Measurements from ENCODE around the gene CD47. TPM values are rescaled to one million over a fixed set of nuclear protein-coding genes. Genes with fewer than 3 reads are reported as not detected.

Gene CD47
- total RNA-seq, 1 experiment from 2014 or later: 15.5 TPM

DNA sequence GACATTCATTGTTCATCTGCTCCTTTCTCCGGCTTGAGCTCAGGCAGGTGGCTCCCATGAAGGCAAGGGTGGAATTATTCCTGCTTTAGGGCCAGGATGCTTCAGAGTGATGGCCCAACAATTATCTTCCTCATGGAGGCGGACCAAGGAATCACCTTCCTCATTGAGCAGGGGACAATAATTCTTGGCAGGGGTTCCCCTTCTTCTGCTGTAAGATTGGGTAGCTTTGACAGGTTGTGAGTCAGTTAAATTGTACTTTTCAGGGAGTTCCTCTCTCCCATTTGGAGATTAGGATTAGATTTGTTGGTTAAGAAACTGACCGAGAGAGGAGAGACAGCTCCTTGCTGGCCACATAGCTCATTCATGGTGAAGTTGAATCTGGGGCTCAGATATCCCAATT, 31.4 kb upstream of the CD47 start:
- CTCF ChIA-PET: no interaction called here
- Mint-ChIP-seq H3K36me3 (ENCODE audit: insufficient read depth, unreplicated experiment) (no peaks in the 10 kb centered on the region), H3K4me1 (ENCODE audit: low read depth, unreplicated experiment) (no peaks in the 10 kb centered on the region), H3K27me3 (ENCODE audit: insufficient read depth, unreplicated experiment) (no peaks in the 10 kb centered on the region), H3K27ac (ENCODE audit: unreplicated experiment) (no peak overlapping the region), H3K9me3 (ENCODE audit: unreplicated experiment) (no peaks in the 10 kb centered on the region), H3K4me3 (ENCODE audit: unreplicated experiment) (no peak overlapping the region)
- no peaks in the 10 kb centered on the region for H3K36me3 ChIP-seq (ENCODE audit: control insufficient read depth, insufficient read depth, low read length)
- no peak overlapping the region for H3K4me3 ChIP-seq (ENCODE audit: low read depth, low read length)
- POLR2A ChIA-PET: no interaction called here
- intact Hi-C loops (cut with micrococcal nuclease; ENCODE audit: unreplicated experiment): no loop called here
- H3K4me1 ChIP-seq: no peaks in the 10 kb centered on the region
- H3K27me3 ChIP-seq (replicated peaks; ENCODE audit: control insufficient read depth, insufficient read depth, low read length): peaks cover under 1% of the 10 kb centered on the region; the same call in 1 of the 2 replicates
- H3K9me3 ChIP-seq: no peaks in the 10 kb centered on the region
- DNase-seq: no peak
- BruUV-seq (replicated peaks): no TSS peak
- TF ChIP-seq, protein P1, sequence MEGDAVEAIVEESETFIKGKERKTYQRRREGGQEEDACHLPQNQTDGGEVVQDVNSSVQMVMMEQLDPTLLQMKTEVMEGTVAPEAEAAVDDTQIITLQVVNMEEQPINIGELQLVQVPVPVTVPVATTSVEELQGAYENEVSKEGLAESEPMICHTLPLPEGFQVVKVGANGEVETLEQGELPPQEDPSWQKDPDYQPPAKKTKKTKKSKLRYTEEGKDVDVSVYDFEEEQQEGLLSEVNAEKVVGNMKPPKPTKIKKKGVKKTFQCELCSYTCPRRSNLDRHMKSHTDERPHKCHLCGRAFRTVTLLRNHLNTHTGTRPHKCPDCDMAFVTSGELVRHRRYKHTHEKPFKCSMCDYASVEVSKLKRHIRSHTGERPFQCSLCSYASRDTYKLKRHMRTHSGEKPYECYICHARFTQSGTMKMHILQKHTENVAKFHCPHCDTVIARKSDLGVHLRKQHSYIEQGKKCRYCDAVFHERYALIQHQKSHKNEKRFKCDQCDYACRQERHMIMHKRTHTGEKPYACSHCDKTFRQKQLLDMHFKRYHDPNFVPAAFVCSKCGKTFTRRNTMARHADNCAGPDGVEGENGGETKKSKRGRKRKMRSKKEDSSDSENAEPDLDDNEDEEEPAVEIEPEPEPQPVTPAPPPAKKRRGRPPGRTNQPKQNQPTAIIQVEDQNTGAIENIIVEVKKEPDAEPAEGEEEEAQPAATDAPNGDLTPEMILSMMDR (IDR thresholded peaks at IDR 0.05; ENCODE audit: insufficient read depth in 1 of 2, low read depth in 1 of 2, low read length in 1 of 2, severe bottlenecking in 1 of 2, unreplicated experiment in 1 of 2): no peak

DNA sequence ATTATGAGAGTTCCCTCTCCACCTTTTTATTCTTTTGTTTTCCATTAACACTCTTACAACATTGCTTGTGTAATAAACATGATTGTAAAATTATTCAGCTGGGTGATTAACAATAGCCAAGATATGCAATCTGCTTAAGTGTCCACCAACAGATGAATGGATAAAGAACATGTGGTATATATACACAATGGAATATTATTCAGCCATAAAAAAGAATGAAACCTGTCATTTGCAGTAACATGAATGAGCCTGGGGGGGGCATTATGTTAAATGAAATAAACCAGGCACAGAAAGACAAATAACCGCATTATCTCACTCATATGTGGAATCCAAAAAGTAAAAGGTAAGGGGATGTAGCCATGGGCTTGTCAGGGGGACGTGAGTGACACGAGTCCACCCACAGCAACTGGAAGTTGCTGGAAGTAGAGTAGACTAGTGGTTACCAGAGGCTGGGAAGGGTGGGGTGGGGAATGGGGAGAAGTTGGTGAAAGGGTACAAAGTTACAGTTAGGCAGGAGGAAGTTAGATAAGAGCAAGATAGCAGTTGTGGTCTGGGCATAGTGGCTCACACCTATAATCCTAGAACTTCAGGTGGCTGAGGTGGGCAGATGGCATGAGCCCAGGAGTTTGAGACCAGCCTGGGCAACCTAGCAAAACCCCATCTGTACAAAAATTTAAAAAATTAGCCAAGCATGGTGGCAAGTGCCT, 28.7 kb upstream of the CD47 start:
- no peaks in the 10 kb centered on the region for H3K9me3 Mint-ChIP-seq (ENCODE audit: unreplicated experiment)
- no peaks in the 10 kb centered on the region for H3K4me1 Mint-ChIP-seq (ENCODE audit: low read depth, unreplicated experiment)
- Histone ChIP-seq H3K4me1 (no peaks in the 10 kb centered on the region), H3K9me3 (no peaks in the 10 kb centered on the region), H3K27me3 (replicated peaks; ENCODE audit: control insufficient read depth, insufficient read depth, low read length) (peaks cover 2% of the 10 kb centered on the region; the same call in 1 of the 2 replicates), H3K4me3 (ENCODE audit: low read depth, low read length) (no peak overlapping the region), H3K36me3 (ENCODE audit: control insufficient read depth, insufficient read depth, low read length) (no peaks in the 10 kb centered on the region)
- intact Hi-C loops (cut with micrococcal nuclease; ENCODE audit: unreplicated experiment): no loop called here
- BruUV-seq (replicated peaks): no TSS peak
- POLR2A ChIA-PET: no interaction called here
- H3K27ac Mint-ChIP-seq (ENCODE audit: unreplicated experiment): no peak overlapping the region
- DNase-seq: no peak
- no peak overlapping the region for H3K4me3 Mint-ChIP-seq (ENCODE audit: unreplicated experiment)
- CTCF ChIA-PET: no interaction called here
- no peaks in the 10 kb centered on the region for H3K36me3 Mint-ChIP-seq (ENCODE audit: insufficient read depth, unreplicated experiment)
- peaks cover 4% of the 10 kb centered on the region for H3K27me3 Mint-ChIP-seq (ENCODE audit: insufficient read depth, unreplicated experiment)
- TF ChIP-seq, protein P1 (IDR thresholded peaks at IDR 0.05; ENCODE audit: insufficient read depth in 1 of 2, low read depth in 1 of 2, low read length in 1 of 2, severe bottlenecking in 1 of 2, unreplicated experiment in 1 of 2): no peak

DNA sequence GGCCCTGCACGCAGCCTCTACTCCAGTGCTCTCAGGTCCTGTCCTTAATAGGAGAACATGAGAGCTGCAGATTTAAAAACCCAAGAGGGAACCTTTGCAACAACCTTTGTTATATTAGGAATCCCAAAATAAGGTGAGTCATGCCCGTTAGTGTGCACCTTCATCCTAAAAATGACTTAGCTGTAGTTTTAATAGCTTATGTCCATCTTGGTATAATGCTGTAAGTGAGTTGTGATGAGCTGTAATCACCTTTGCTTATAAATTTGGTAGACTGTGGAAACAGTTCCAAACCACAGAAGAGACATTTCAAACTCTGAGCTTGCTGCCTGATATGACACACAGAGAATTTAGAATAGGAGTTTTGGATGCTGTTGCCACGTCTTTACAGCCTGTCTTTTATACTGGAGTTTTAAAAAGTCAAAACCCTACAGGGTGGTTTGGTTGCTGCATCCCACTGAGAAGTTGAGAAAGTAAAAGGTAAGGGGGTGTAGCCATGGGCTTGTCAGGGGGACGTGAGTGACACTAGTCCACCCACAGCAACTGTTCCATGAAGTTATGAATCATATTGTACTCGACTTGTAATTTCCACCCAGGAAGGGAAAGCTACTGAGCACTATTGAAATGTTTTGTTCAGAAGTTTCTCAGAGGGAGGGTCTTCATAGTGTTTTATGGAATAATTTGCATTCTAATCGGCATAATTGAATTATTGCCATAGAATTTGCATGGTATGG, 27.4 kb upstream of the CD47 start:
- POLR2A ChIA-PET: interaction anchor here (0.6 kb wide), 1 partner anchor 197 kb away, joined by 5 read pairs; no protein-coding TSS in a partner anchor
- TF ChIP-seq, protein P1 (IDR thresholded peaks at IDR 0.05; ENCODE audit: insufficient read depth in 1 of 2, low read depth in 1 of 2, low read length in 1 of 2, severe bottlenecking in 1 of 2, unreplicated experiment in 1 of 2): no peak

More for the DNA sequence above, 27.4 kb upstream of the CD47 start:
- no peaks in the 10 kb centered on the region for H3K36me3 Mint-ChIP-seq (ENCODE audit: insufficient read depth, unreplicated experiment)
- intact Hi-C loops (cut with micrococcal nuclease; ENCODE audit: unreplicated experiment): no loop called here
- Histone ChIP-seq H3K4me3 (ENCODE audit: low read depth, low read length) (no peak overlapping the region), H3K27me3 (replicated peaks; ENCODE audit: control insufficient read depth, insufficient read depth, low read length) (peaks cover 2% of the 10 kb centered on the region; the same call in 1 of the 2 replicates), H3K36me3 (ENCODE audit: control insufficient read depth, insufficient read depth, low read length) (no peaks in the 10 kb centered on the region), H3K4me1 (no peaks in the 10 kb centered on the region), H3K9me3 (no peaks in the 10 kb centered on the region)
- no TSS peak for BruUV-seq (replicated peaks)
- CTCF ChIA-PET: no interaction called here
- DNase-seq: no peak
- H3K9me3 Mint-ChIP-seq (ENCODE audit: unreplicated experiment): no peaks in the 10 kb centered on the region
- no peak overlapping the region for H3K27ac Mint-ChIP-seq (ENCODE audit: unreplicated experiment)
- no peak overlapping the region for H3K4me3 Mint-ChIP-seq (ENCODE audit: unreplicated experiment)
- no peaks in the 10 kb centered on the region for H3K4me1 Mint-ChIP-seq (ENCODE audit: low read depth, unreplicated experiment)
- H3K27me3 Mint-ChIP-seq (ENCODE audit: insufficient read depth, unreplicated experiment): peaks cover 4% of the 10 kb centered on the region

All from Caco-2 (cell line).